ENCODE results near the gene CNTNAP5. TPM values are rescaled to one million over a fixed set of nuclear protein-coding genes. Genes with fewer than 3 reads are reported as not detected.

Gene CNTNAP5
- total and polyA plus RNA-seq, 5 donors, result not detected

DNA sequence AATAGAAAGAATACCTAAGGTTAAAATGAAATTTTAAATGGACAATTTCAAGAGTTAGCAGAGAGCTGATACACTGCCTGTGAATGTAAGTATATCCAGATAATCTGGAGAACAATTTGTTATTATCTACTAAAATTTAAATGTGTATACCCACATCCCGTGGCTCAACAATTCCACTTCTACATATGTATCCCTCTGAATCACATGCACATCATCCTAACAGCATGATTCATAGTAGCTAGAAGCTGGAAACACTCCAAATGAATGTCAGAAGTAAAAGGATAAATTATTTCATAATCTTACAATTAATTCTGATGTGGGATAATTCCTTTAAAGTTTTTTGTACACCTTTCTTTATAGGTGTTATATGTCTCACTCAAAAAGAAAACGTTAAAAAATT is 87.9 kb downstream of the CNTNAP5 start:
- DNase-seq (no peak), ATAC-seq (no peak)
- Histone ChIP-seq H3K4me1 (ENCODE audit: control insufficient read depth, insufficient read depth, low read length) (no peaks in the 10 kb centered on the region), H3K27me3 (ENCODE audit: control insufficient read depth, insufficient read depth) (no peaks in the 10 kb centered on the region), H3K9me3 (ENCODE audit: control insufficient read depth, low read length) (no peaks in the 10 kb centered on the region), H3K27ac (ENCODE audit: low read length) (no peak overlapping the region), H3K4me3 (ENCODE audit: low read length) (no peak overlapping the region)
- intact Hi-C loops (cut with DNase I), result no loop called here
- WGBS, result 51% methylated on average over 2 of the region's 2 CpGs

DNA sequence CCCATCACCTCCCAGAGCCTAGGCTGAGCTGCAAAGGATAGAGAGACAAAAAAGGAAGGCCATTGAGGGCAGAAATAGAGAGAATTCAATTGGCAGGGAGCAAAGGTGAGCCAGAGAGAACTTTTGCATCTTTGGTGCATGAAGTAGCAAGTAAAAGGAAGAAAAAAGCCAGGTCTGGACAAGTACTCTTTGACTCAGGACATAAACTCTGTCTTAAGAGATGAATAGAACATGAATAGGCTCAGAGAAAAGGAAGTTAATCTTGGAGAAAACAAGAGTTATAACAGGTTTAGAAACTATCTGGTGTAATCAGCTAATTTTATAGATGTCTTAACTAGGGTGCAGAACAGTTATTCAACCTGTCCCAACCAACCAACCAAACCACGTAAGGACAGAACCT is 95.2 kb downstream of the CNTNAP5 start:
- intact Hi-C loops (cut with DNase I), result no loop called here
- DNase-seq, result no peak
- 99% methylated on average over 1 of the region's 1 CpG for WGBS
- Histone ChIP-seq H3K9me3 (ENCODE audit: control insufficient read depth, low read length) (no peaks in the 10 kb centered on the region), H3K27ac (ENCODE audit: low read length) (no peak overlapping the region), H3K4me1 (ENCODE audit: control insufficient read depth, insufficient read depth, low read length) (no peaks in the 10 kb centered on the region), H3K4me3 (ENCODE audit: low read length) (no peak overlapping the region), H3K27me3 (ENCODE audit: control insufficient read depth, insufficient read depth) (no peaks in the 10 kb centered on the region)
- ATAC-seq, result no peak

DNA sequence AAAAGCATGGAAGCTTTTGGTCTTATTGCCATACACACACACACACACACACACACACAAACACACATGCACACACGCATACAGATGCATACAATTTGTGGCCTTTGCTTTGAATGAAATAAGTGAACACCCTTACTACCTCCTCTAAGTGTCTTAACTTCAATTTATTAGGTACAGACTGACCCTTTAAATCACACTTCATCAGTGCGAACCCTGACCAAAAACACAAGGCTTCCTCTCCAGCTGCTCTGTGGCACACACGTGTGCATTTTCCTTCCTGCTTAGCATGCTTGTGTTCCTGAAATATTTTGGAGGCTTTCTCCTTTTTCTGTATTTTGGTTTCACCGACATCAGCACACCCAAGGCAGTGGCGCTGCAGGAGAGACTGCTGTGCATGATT is 96.0 kb downstream of the CNTNAP5 start:
- Histone ChIP-seq H3K27me3 (ENCODE audit: control insufficient read depth, insufficient read depth) (no peaks in the 10 kb centered on the region), H3K4me1 (ENCODE audit: control insufficient read depth, insufficient read depth, low read length) (no peaks in the 10 kb centered on the region), H3K9me3 (ENCODE audit: control insufficient read depth, low read length) (no peaks in the 10 kb centered on the region), H3K27ac (ENCODE audit: low read length) (no peak overlapping the region), H3K4me3 (ENCODE audit: low read length) (no peak overlapping the region)
- intact Hi-C loops (cut with DNase I), result no loop called here
- 89% methylated on average over 5 of the region's 5 CpGs for WGBS
- no peak for DNase-seq
- no peak for ATAC-seq

DNA sequence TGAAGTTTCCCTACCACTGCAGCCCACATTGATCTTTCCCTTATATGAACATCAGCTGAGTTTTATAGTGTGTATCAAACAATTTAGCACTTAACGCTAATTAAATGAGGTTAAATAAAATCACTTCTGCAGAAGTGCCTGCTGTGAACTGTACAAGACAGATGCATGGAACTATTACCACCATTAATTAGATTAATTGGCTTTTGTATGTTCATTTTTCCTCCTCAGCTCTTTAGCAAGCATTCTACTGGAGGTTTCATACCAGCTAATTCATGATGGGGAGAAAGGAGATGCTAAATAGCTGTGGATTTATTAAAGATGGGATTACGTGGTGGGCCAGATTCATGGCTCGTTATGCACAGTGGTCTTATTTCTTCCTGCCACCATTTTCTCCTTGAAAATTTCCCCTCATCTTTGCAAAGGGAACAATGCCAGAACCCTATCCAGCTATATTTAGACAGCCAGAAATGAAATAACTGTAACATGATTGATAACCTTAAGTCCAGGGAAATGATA is 96.7 kb downstream of the CNTNAP5 start:
- Histone ChIP-seq H3K9me3 (ENCODE audit: control insufficient read depth, low read length) (no peaks in the 10 kb centered on the region), H3K27ac (ENCODE audit: low read length) (no peak overlapping the region), H3K27me3 (ENCODE audit: control insufficient read depth, insufficient read depth) (no peaks in the 10 kb centered on the region), H3K4me3 (ENCODE audit: low read length) (no peak overlapping the region), H3K4me1 (ENCODE audit: control insufficient read depth, insufficient read depth, low read length) (no peaks in the 10 kb centered on the region)
- intact Hi-C loops (cut with DNase I), result no loop called here
- no peak for DNase-seq
- ATAC-seq, result no peak
- WGBS, result 78% methylated on average over 3 of the region's 3 CpGs

DNA sequence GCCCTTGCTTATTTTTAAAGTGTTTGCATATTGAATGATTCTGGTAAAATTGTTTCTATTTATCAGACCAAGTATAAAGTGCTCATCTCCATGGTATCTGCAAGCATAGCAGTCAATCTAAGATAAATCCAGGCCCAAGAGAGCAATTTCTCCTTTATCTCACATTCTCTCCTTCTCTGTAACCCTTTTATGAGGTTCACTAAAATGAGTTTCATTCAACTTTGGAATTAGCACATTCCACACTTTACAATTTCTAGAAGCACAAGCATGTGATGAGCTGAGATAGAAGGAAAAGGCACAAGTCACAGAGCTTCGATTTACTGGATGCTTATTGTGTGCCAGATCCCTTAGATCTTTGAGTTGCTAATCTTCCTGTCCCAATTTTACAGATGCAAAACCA is 97.3 kb downstream of the CNTNAP5 start:
- Histone ChIP-seq H3K4me1 (ENCODE audit: control insufficient read depth, insufficient read depth, low read length) (no peaks in the 10 kb centered on the region), H3K9me3 (ENCODE audit: control insufficient read depth, low read length) (no peaks in the 10 kb centered on the region), H3K27ac (ENCODE audit: low read length) (no peak overlapping the region), H3K4me3 (ENCODE audit: low read length) (no peak overlapping the region), H3K27me3 (ENCODE audit: control insufficient read depth, insufficient read depth) (no peaks in the 10 kb centered on the region)
- WGBS, result 53% methylated on average over 1 of the region's 1 CpG
- intact Hi-C loops (cut with DNase I), result no loop called here
- ATAC-seq (no peak), DNase-seq (no peak)

DNA sequence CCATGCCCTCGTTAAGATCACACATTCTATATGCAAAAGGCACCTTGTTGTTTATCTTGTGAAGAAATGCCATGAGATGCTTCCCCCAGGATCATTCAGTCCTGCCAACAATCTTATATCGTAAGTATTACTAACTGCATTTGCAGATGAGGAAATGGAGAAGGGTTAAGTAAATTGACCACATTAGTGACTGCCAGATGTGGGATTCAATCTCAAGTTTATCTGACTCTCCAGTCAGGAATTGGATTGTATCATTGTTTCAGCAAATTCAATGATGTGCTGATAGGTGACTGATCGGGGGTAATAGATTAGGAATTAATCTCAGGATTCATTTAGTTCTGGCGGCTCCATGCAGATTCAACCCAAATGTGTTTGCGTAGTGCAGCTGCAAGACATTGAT is 106.2 kb downstream of the CNTNAP5 start:
- Histone ChIP-seq H3K4me1 (ENCODE audit: control insufficient read depth, insufficient read depth, low read length) (no peaks in the 10 kb centered on the region), H3K9me3 (ENCODE audit: control insufficient read depth, low read length) (no peaks in the 10 kb centered on the region), H3K27me3 (ENCODE audit: control insufficient read depth, insufficient read depth) (no peaks in the 10 kb centered on the region), H3K4me3 (ENCODE audit: low read length) (no peak overlapping the region), H3K27ac (ENCODE audit: low read length) (no peak overlapping the region)
- DNase-seq (no peak), ATAC-seq (no peak)
- WGBS, result 68% methylated on average over 5 of the region's 5 CpGs
- intact Hi-C loops (cut with DNase I), result no loop called here

GRCh38 chr2:124136110-124136509 is 111.0 kb downstream of the CNTNAP5 start:
- intact Hi-C loops (cut with DNase I), result no loop called here
- WGBS, result 90% methylated on average over 1 of the region's 1 CpG

GRCh38 chr2:124138076-124138475 is 113.0 kb downstream of the CNTNAP5 start:
- no peak for ATAC-seq
- 76% methylated on average over 3 of the region's 3 CpGs for WGBS

More at GRCh38 chr2:124136110-124136509, 111.0 kb downstream of the CNTNAP5 start:
- H3K9me3 ChIP-seq (ENCODE audit: control insufficient read depth, low read length), result no peaks in the 10 kb centered on the region
- no peaks in the 10 kb centered on the region for H3K4me1 ChIP-seq (ENCODE audit: control insufficient read depth, insufficient read depth, low read length)
- DNase-seq (no peak), ATAC-seq (no peak)
- no peak overlapping the region for H3K4me3 ChIP-seq (ENCODE audit: low read length)
- H3K27ac ChIP-seq (ENCODE audit: low read length), result no peak overlapping the region
- no peaks in the 10 kb centered on the region for H3K27me3 ChIP-seq (ENCODE audit: control insufficient read depth, insufficient read depth)

DNA sequence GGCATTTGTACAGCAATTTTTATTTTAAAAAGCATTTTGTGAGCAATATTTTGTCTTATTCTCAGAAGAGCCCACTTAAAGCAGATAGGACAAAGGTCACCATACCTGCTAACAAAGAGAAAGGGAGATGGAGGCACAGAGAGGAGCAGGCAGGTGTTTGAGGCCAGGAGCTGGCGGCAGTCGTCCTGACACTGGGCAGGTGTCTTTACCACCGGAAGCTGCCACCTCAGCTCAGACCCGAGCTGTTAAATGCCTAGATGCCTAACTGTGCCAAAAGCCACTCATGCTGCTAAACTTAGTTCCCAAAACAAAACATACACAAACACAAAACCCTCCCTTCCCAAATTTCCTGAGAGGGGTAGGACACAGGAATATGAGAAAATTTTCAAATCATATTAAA is 120.9 kb downstream of the CNTNAP5 start:
- Histone ChIP-seq H3K4me3 (ENCODE audit: low read length) (no peak overlapping the region), H3K9me3 (ENCODE audit: control insufficient read depth, low read length) (no peaks in the 10 kb centered on the region), H3K27me3 (ENCODE audit: control insufficient read depth, insufficient read depth) (no peaks in the 10 kb centered on the region), H3K27ac (ENCODE audit: low read length) (no peak overlapping the region), H3K4me1 (ENCODE audit: control insufficient read depth, insufficient read depth, low read length) (no peaks in the 10 kb centered on the region)
- DNase-seq (no peak), ATAC-seq (no peak)
- intact Hi-C loops (cut with DNase I), result no loop called here
- 56% methylated on average over 4 of the region's 4 CpGs for WGBS

More at GRCh38 chr2:124138076-124138475, 113.0 kb downstream of the CNTNAP5 start:
- no peaks in the 10 kb centered on the region for H3K27me3 ChIP-seq (ENCODE audit: control insufficient read depth, insufficient read depth)
- H3K4me1 ChIP-seq (ENCODE audit: control insufficient read depth, insufficient read depth, low read length), result no peaks in the 10 kb centered on the region
- intact Hi-C loops (cut with DNase I), result no loop called here
- no peak overlapping the region for H3K4me3 ChIP-seq (ENCODE audit: low read length)
- DNase-seq, result no peak
- H3K27ac ChIP-seq (ENCODE audit: low read length), result no peak overlapping the region
- H3K9me3 ChIP-seq (ENCODE audit: control insufficient read depth, low read length), result no peaks in the 10 kb centered on the region

DNA sequence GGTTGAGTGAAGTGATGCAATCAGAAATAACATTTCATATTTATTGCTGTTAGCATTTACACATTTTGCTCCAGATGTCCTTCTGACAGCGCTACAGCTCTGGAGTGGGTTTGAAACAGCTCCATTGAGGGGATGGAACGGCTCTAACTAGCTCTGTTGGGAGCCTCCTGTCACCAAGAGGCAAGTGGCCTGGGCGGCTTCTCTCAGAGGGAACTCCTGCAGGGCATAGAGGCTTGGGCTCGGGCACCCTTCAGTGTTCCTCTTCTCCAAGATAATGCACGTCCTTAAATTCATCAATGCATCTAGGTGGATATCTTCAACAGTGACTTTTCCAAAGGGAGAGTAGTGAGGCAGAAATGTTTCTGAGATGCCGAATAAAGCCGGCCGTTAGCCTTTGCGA is 122.5 kb downstream of the CNTNAP5 start:
- no peak overlapping the region for H3K4me3 ChIP-seq (ENCODE audit: low read length)
- H3K4me1 ChIP-seq (ENCODE audit: control insufficient read depth, insufficient read depth, low read length), result no peaks in the 10 kb centered on the region
- ATAC-seq, result no peak
- intact Hi-C loops (cut with DNase I), result no loop called here
- no peak overlapping the region for H3K27ac ChIP-seq (ENCODE audit: low read length)
- H3K9me3 ChIP-seq (ENCODE audit: control insufficient read depth, low read length), result no peaks in the 10 kb centered on the region
- WGBS, result 85% methylated on average over 9 of the region's 9 CpGs
- DNase-seq, result no peak
- no peaks in the 10 kb centered on the region for H3K27me3 ChIP-seq (ENCODE audit: control insufficient read depth, insufficient read depth)

- H3K4me3 ChIP-seq (ENCODE audit: low read length), result no peak overlapping the region
- WGBS, result 40% methylated on average over 6 of the region's 6 CpGs
- no peak overlapping the region for H3K27ac ChIP-seq (ENCODE audit: low read length)
- intact Hi-C loops (cut with DNase I), result no loop called here
- DNase-seq (no peak), ATAC-seq (no peak)
- H3K4me1 ChIP-seq (ENCODE audit: control insufficient read depth, insufficient read depth, low read length), result no peaks in the 10 kb centered on the region
- H3K9me3 ChIP-seq (ENCODE audit: control insufficient read depth, low read length), result no peaks in the 10 kb centered on the region
- H3K27me3 ChIP-seq (ENCODE audit: control insufficient read depth, insufficient read depth), result no peaks in the 10 kb centered on the region
These were observed 124.5 kb downstream of the CNTNAP5 start for GRCh38 chr2:124149571-124149970.

DNA sequence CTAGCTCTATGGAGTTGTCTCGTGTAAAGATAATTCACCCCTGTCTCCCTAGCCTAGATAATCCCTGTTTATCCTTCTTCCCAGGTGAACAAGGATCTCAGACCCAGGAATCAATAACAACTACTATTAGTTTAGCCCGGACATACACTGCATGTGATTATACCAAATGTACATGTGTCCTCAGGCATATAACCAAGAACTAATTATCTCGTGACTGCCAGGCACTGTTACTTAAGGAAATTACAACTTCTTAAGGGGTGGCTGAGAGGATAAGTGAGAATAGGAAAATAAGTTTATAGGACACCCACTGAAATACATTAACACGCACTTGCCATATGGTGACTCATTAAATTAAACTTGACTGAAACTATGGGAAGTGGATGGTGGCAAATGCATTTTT is 126.6 kb downstream of the CNTNAP5 start:
- ATAC-seq, result no peak
- Histone ChIP-seq H3K4me1 (ENCODE audit: control insufficient read depth, insufficient read depth, low read length) (no peaks in the 10 kb centered on the region), H3K27ac (ENCODE audit: low read length) (no peak overlapping the region), H3K4me3 (ENCODE audit: low read length) (no peak overlapping the region), H3K9me3 (ENCODE audit: control insufficient read depth, low read length) (no peaks in the 10 kb centered on the region), H3K27me3 (ENCODE audit: control insufficient read depth, insufficient read depth) (no peaks in the 10 kb centered on the region)
- intact Hi-C loops (cut with DNase I), result no loop called here
- DNase-seq, result no peak
- WGBS, result 85% methylated on average over 4 of the region's 4 CpGs

Measured in right cardiac atrium (tissue), 5 donors.